Measurements from ENCODE around the gene FBXL16. TPM values are rescaled to one million over a fixed set of nuclear protein-coding genes. Genes with fewer than 3 reads are reported as not detected.

Gene FBXL16
- total and polyA plus RNA-seq, 2 experiments from 2014 or later, result 8.9 to 12.6 TPM

- no peak for TF ChIP-seq CTCF (conservative IDR thresholded peaks at IDR 0.05; ENCODE audit: low read depth in 2 of 2)
- no peak for TF ChIP-seq ETS1 (IDR thresholded peaks at IDR 0.05)
- TF ChIP-seq ZNF462 (CRISPR knock-in tag; IDR thresholded peaks at IDR 0.05), result no peak
- no peak for TF ChIP-seq POLR2AphosphoS5 (IDR thresholded peaks at IDR 0.05; ENCODE audit: low read depth)
Observed at GRCh38 chr16:751152-752006, 45.8 kb upstream of the FBXL16 start (continued).

- no peaks in the 10 kb centered on the region for H3K79me2 ChIP-seq (replicated peaks; ENCODE audit: insufficient read depth)
- no peaks in the 10 kb centered on the region for H3K36me3 ChIP-seq (ENCODE audit: insufficient read depth)
- Mint-ChIP-seq H3K9me3 (no peaks in the 10 kb centered on the region; the same call in 2 of the 3 replicates), H3K36me3 (ENCODE audit: low read depth) (no peaks in the 10 kb centered on the region), H3K27me3 (ENCODE audit: insufficient read depth, low read depth, poor library complexity) (peaks cover 19% of the 10 kb centered on the region), H3K27ac (no peak overlapping the region), H3K4me1 (peaks cover 21% of the 10 kb centered on the region), H3K4me3 (no peak overlapping the region)
- no peak overlapping the region for H3K27ac ChIP-seq (ENCODE audit: low read depth)
- DNase-seq (ENCODE audit: low spot score), result no peak
- H3K27me3 ChIP-seq (ENCODE audit: insufficient read depth), result no peaks in the 10 kb centered on the region
- no peaks in the 10 kb centered on the region for H3K9me2 ChIP-seq (ENCODE audit: insufficient read depth)
- ATAC-seq, result no peak
- H3K4me1 ChIP-seq (ENCODE audit: insufficient read depth), result peaks cover 5% of the 10 kb centered on the region
- TF ChIP-seq ZNF331 (CRISPR knock-in tag; IDR thresholded peaks at IDR 0.05; ENCODE audit: low read depth), result no peak
- no peak for TF ChIP-seq CTCF (conservative IDR thresholded peaks at IDR 0.05; ENCODE audit: low read depth in 2 of 2)
- H3F3A ChIP-seq (replicated peaks; ENCODE audit: low read depth), result 0 out of 2 replicates have a peak, but pooled peaks cover 5% of the 10 kb centered on the region
- no peaks in the 10 kb centered on the region for H4K20me1 ChIP-seq (replicated peaks; ENCODE audit: insufficient read depth)
- H3K4me2 ChIP-seq, result no peak overlapping the region
- H3K4me3 ChIP-seq, result no peak overlapping the region
- H2AFZ ChIP-seq, result no peak overlapping the region
Observed at GRCh38 chr16:750485-750884, 44.9 kb upstream of the FBXL16 start.

All from GM23338 (cell line).